ENCODE measurements around the gene RAP1GAP. TPM values are rescaled to one million over a fixed set of nuclear protein-coding genes. Genes with fewer than 3 reads are reported as not detected.
A peak's percentile ranks its signal among the peaks of the same experiment; 100 is the strongest.

The RAP1GAP gene
- polyA plus RNA-seq, 2 of the 4 experiments (the other 2 are of a cell fraction): 5.4 to 16.7 TPM

DNA sequence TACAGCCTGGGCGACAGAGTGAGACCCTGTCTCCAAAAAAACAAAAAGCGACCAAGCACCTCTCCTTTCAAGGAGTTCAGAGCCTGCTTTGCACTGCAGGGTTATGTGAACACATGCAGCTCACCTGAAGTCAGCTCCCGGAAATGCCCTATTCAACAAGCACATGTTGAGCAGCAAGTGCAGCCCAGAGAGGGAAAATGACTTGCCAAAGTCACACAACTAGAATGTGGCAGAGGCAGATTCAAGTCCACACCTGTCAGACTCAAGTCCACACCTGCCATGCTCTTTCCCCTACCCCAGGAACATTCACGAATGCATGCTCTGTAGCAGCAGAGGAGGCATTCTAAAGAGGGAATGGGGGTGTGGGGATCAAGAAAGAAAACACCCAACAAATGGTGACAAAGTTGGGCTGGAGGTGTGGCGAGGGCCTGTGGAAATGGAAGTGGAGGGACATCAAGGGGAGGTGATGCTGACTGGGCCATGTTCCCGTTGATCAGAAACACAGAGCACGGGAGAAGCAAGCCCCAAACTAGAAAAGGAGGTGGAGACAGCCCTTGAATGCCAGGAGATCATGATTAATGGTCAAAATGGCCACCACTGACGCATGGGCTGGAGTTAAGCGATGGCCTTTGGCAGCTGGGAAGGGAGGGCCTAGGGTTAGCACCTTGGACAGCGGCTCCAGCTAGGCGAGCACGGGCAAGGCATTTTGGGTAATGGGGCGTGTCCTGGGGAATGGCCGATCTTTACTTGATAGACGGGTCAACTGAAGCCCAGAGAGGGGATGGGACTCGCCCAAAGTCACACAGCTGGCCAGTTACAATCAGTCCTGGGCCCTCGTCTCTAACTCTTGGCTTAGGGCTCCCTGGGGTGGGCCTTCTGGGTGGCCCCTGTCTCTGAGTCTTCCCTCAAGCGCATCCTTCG, 21.5 kb downstream of the RAP1GAP start (continued):
- TF ChIP-seq, protein P1, sequence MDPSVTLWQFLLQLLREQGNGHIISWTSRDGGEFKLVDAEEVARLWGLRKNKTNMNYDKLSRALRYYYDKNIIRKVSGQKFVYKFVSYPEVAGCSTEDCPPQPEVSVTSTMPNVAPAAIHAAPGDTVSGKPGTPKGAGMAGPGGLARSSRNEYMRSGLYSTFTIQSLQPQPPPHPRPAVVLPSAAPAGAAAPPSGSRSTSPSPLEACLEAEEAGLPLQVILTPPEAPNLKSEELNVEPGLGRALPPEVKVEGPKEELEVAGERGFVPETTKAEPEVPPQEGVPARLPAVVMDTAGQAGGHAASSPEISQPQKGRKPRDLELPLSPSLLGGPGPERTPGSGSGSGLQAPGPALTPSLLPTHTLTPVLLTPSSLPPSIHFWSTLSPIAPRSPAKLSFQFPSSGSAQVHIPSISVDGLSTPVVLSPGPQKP (IDR thresholded peaks at IDR 0.05; ENCODE audit: low read depth, low read length): no peak
- no peak for TF ChIP-seq POLR2A (IDR thresholded peaks at IDR 0.05; ENCODE audit: low read length)
- no peak for TF ChIP-seq POLR2AphosphoS2 (conservative IDR thresholded peaks at IDR 0.05; ENCODE audit: low read length)
- TF ChIP-seq TP53 (CRISPR knock-in tag; IDR thresholded peaks at IDR 0.05): no peak
- TF ChIP-seq NPAS2 (CRISPR knock-in tag; IDR thresholded peaks at IDR 0.05; ENCODE audit: borderline replicate concordance): no peak
- TF ChIP-seq EHMT2 (IDR thresholded peaks at IDR 0.05; ENCODE audit: low read depth): 0 out of 2 replicates have a peak, but pooled peaks have one; percentile 38
- TF ChIP-seq SMC3 (IDR thresholded peaks at IDR 0.05): no peak
- TF ChIP-seq HOXA7 (CRISPR knock-in tag; IDR thresholded peaks at IDR 0.05): no peak
- no peak for TF ChIP-seq ZNF302 (CRISPR knock-in tag; IDR thresholded peaks at IDR 0.05)

DNA sequence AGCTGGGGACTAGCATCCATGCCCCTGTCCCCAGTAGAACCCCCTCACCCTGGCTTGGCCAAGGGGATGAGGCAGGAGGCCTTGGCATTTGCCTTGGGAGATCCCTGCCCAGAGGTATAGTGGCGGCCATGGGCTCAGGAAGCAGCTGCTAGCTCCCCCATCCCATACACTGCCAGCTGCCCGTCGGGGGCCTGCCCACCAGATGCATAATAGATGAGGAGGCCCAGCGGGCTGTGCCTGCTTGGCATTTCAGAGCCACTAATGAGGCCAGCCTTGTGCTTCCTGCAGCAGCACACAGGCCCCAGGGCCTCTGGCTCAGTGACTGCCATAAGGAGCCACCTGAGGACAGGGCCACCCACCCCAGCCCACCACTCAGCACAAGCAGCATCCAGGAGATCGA, 23.6 kb downstream of the RAP1GAP start:
- CTCF ChIA-PET: interaction anchor here (1.2 to 5.7 kb wide), 2 partner anchors 13 to 293 kb away, joined by 4 to 29 read pairs; no protein-coding TSS in a partner anchor
- H3K4me1 ChIP-seq: peaks cover 16% of the 10 kb centered on the region
- no peak for ATAC-seq

DNA sequence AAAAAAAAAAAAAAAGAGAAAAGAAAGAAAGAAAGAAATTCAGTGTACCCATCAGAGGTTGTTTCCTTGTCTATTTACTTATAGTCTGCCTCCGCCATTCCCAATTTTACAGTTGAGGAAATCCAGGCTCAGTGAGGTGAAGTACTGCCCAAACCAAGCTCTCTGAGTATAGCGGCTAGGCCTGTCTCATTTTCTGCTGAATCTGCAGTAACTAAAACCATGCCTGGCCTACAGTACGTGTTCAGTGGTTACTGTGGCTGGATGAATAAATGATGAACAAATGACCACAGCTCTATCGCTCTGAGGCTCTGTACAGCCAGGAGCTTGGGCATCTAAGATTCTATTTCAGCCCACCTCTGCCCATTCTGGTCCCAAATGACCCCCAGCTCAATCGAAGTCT, 24.3 kb downstream of the RAP1GAP start:
- ChIA-PET POLR2A (no interaction called here), CTCF (interaction anchor here (1.2 to 5.7 kb wide), 2 partner anchors 13 to 294 kb away, joined by 4 to 29 read pairs; no protein-coding TSS in a partner anchor)

More for the DNA sequence above, 23.6 kb downstream of the RAP1GAP start:
- no peak for FAIRE-seq
- 79% methylated on average over 5 of the region's 5 CpGs for WGBS (ENCODE audit: missing lambda C conversion rate)
- DNase-seq (ENCODE audit: low read depth in 1 of 2, low spot score in 1 of 2): no peak
- Histone ChIP-seq H3K4me3 (no peak overlapping the region), H3K4me2 (no peak overlapping the region), H3K9me3 (no peaks in the 10 kb centered on the region), H3K27ac (no peak overlapping the region)
- TF ChIP-seq, protein P2, sequence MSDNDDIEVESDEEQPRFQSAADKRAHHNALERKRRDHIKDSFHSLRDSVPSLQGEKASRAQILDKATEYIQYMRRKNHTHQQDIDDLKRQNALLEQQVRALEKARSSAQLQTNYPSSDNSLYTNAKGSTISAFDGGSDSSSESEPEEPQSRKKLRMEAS (IDR thresholded peaks at IDR 0.05): no peak
- no peak for TF ChIP-seq ZSCAN20 (CRISPR knock-in tag; IDR thresholded peaks at IDR 0.05)
- TF ChIP-seq, protein P3, sequence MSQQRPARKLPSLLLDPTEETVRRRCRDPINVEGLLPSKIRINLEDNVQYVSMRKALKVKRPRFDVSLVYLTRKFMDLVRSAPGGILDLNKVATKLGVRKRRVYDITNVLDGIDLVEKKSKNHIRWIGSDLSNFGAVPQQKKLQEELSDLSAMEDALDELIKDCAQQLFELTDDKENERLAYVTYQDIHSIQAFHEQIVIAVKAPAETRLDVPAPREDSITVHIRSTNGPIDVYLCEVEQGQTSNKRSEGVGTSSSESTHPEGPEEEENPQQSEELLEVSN (IDR thresholded peaks at IDR 0.05; ENCODE audit: borderline replicate concordance, low read depth): no peak
- POLR2A ChIA-PET: no interaction called here

DNA sequence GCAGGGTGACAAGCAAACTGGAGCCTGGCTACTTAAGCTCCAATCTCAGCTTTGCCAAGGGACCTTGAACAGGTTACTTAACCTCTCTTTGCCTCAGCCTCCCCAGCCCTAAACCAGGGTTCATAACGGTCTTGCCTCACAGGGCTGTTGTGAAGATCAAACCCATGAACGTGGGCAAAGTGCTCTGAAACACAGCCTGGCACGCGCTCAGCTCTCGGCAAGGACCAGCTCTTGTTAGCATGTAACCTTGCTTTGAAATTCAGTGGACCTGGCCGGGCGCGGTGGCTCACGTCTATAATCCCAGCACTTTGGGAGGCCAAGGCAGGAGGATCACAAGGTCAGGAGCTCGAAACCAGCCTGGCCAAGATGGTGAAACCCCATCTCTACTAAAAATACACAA, 24.8 kb downstream of the RAP1GAP start:
- TF ChIP-seq ZSCAN20 (CRISPR knock-in tag; IDR thresholded peaks at IDR 0.05) (no peak), NR3C1 (IDR thresholded peaks at IDR 0.05) (no peak), FOXS1 (CRISPR knock-in tag; IDR thresholded peaks at IDR 0.05) (no peak), NPAS2 (CRISPR knock-in tag; IDR thresholded peaks at IDR 0.05; ENCODE audit: borderline replicate concordance) (no peak), EP300 (IDR thresholded peaks at IDR 0.05) (no peak), CHD2 (IDR thresholded peaks at IDR 0.05; ENCODE audit: low read length, partially characterized antibody) (no peak)
- TF ChIP-seq, protein P4, sequence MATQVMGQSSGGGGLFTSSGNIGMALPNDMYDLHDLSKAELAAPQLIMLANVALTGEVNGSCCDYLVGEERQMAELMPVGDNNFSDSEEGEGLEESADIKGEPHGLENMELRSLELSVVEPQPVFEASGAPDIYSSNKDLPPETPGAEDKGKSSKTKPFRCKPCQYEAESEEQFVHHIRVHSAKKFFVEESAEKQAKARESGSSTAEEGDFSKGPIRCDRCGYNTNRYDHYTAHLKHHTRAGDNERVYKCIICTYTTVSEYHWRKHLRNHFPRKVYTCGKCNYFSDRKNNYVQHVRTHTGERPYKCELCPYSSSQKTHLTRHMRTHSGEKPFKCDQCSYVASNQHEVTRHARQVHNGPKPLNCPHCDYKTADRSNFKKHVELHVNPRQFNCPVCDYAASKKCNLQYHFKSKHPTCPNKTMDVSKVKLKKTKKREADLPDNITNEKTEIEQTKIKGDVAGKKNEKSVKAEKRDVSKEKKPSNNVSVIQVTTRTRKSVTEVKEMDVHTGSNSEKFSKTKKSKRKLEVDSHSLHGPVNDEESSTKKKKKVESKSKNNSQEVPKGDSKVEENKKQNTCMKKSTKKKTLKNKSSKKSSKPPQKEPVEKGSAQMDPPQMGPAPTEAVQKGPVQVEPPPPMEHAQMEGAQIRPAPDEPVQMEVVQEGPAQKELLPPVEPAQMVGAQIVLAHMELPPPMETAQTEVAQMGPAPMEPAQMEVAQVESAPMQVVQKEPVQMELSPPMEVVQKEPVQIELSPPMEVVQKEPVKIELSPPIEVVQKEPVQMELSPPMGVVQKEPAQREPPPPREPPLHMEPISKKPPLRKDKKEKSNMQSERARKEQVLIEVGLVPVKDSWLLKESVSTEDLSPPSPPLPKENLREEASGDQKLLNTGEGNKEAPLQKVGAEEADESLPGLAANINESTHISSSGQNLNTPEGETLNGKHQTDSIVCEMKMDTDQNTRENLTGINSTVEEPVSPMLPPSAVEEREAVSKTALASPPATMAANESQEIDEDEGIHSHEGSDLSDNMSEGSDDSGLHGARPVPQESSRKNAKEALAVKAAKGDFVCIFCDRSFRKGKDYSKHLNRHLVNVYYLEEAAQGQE (IDR thresholded peaks at IDR 0.05): no peak
- DNase-seq (ENCODE audit: low read depth in 1 of 2, low spot score in 1 of 2) (no peak), FAIRE-seq (no peak), ATAC-seq (no peak)
- H3K9me3 ChIP-seq: no peaks in the 10 kb centered on the region
- no peak overlapping the region for H3K27ac ChIP-seq
- ChIA-PET CTCF (interaction anchor here (5.7 kb wide), 1 partner anchor 14 kb away, joined by 29 read pairs; no protein-coding TSS in a partner anchor), POLR2A (no interaction called here)
- WGBS (ENCODE audit: missing lambda C conversion rate): 67% methylated on average over 3 of the region's 10 CpGs
- no peak overlapping the region for H3K4me2 ChIP-seq
- H3K4me1 ChIP-seq: peaks cover 22% of the 10 kb centered on the region
- H3K4me3 ChIP-seq: no peak overlapping the region

More for the DNA sequence above, 24.3 kb downstream of the RAP1GAP start:
- 76% methylated on average over 5 of the region's 5 CpGs for WGBS (ENCODE audit: missing lambda C conversion rate)
- Histone ChIP-seq H3K4me1 (peaks cover 16% of the 10 kb centered on the region), H3K4me3 (no peak overlapping the region), H3K27ac (no peak overlapping the region), H3K9me3 (no peaks in the 10 kb centered on the region), H3K4me2 (no peak overlapping the region)
- FAIRE-seq: no peak
- no peak for ATAC-seq
- TF ChIP-seq, protein P5, sequence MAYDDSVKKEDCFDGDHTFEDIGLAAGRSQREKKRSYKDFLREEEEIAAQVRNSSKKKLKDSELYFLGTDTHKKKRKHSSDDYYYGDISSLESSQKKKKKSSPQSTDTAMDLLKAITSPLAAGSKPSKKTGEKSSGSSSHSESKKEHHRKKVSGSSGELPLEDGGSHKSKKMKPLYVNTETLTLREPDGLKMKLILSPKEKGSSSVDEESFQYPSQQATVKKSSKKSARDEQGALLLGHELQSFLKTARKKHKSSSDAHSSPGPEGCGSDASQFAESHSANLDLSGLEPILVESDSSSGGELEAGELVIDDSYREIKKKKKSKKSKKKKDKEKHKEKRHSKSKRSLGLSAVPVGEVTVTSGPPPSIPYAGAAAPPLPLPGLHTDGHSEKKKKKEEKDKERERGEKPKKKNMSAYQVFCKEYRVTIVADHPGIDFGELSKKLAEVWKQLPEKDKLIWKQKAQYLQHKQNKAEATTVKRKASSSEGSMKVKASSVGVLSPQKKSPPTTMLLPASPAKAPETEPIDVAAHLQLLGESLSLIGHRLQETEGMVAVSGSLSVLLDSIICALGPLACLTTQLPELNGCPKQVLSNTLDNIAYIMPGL (CRISPR knock-in tag; IDR thresholded peaks at IDR 0.05; ENCODE audit: borderline replicate concordance): no peak
- TF ChIP-seq MAFK (IDR thresholded peaks at IDR 0.05; ENCODE audit: partially characterized antibody): peak; percentile 69
- no peak for DNase-seq (ENCODE audit: low read depth in 1 of 2, low spot score in 1 of 2)

Data from A549 (cell line).